Measurements from ENCODE around the gene ATP1A4.

DNA sequence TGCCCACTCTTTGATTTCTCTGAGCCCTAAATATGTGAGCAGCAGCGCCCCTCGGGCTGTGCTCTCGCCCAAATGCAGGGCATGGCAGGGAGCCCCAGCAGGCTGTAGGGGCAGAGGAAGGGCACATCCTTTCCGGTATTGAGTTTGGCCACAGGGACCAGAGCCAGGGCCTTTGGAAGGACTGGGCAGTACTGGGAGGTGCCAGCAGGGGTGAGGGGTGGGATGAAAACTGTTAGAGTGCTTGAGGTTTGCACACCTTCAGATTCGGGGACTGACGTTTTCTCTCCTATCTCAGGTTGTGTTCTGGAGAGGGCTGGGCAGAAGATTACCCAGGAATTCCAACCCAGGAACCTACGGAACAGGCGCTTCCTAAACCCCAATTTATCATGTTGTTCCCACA lies 38.0 kb upstream of the ATP1A4 start:
- TF ChIP-seq CTCF (IDR thresholded peaks at IDR 0.05) (no peak), POLR2AphosphoS5 (IDR thresholded peaks at IDR 0.05) (no peak)

Measured in gastroesophageal sphincter (tissue), 3 donors.